HL-60/S4 treated with retinoic acid at 250 ng/mL for 4 days and 3 days (cell line): Measurements from ENCODE around the gene GRIK4.

Experiments
- in situ Hi-C: fragments of 300-500 bp; cut with MboI; formaldehyde crosslinking; loops from 2 replicates; pipeline ENCODE4 v1.7.0; 2022; ENCODE audit warnings: low sequenced_read_pairs

The GRIK4 gene

DNA sequence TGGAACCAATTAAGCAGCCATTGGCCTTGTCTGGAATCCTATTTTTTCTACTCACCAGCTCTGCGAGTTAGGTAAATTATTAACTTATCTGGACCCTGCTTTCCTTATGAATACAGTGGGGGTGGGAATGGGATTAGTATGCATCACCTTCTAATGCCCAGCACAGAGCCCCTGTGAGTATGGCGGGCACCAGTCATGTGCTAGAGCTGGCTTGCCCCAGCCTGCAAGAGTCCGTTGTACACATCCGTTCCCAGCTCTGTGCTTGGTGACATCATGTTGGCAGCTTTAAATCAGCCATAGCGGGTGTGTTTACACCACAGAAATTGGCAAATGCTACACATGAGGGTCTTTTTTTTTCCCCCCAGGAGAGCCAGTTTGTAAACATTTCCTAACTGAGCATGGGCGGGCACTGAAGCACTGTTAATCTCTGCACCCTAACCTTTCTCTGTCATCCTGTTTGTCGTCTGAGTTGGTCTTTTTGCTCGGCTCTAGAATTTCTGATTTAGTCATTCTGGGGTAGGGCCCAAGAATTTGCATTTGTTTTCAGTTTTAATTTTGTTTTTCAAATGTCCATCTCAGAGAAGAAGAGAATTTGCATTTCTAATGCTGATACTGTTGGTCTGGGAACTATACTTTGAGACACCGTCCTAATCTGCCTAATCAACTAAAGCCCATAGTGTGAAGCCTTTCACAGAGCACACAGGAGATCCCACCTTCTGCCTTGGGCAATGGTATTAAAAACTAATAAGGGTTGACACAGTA lies 382.1 kb downstream of the GRIK4 start:
- in situ Hi-C loops = no loop called here

DNA sequence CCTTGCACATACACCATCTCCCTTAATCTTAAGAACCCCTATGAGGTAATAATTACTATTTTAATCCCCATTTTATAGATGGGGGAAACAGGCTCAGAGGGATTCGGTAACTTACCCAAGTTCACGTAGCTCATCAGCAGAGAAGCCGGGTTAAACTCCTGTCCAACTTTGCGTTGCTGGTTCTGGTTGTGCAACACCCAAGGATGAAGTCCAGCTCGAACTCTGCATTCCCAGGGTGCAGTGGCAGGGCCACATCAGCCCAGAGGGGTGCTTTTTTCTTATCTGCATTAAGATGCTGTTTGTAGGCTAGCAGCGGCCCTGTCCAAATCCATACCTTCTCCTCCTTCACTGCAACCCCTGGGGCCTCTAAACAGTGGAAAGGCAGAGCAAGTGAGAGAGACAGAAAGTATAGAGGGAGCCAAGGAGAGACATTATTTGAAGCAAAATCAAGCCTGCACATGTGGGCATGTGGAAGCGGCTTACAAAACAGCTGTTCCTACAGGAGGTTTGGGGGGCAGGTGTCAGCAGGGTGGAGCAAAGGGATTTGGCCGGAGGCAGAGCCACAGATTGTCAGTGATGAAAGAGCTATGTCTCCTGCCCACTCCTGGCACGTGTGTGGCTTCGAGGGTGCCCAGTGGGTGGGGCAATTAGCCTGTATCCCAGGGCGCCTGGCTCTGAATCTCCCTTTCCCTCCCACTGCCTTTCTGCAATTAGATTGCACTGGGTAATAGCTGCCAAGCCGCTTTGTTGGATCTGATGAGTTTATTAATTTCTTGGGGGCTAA lies 382.8 kb downstream of the GRIK4 start:
- in situ Hi-C loops = no loop called here

DNA sequence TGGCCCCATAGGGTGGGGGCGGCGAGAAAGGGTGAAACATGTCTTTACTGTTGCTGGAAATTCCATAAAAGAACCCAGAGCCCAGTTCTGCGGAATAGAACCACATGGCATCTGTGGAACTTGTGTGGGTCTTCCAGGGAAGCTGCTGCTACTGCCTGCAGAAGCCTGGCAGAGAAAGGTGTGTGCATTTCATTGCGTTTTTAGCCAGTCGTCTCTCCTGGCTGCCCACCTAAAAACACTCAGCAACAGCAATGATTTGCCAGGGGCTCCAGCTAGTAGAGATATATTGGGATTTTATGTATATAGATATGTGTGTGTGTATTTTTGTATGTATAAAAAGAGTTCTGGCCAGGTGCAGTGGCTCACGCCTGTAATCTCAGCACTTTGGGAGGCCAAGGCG lies 385.1 kb downstream of the GRIK4 start:
- in situ Hi-C loops = no loop called here

DNA sequence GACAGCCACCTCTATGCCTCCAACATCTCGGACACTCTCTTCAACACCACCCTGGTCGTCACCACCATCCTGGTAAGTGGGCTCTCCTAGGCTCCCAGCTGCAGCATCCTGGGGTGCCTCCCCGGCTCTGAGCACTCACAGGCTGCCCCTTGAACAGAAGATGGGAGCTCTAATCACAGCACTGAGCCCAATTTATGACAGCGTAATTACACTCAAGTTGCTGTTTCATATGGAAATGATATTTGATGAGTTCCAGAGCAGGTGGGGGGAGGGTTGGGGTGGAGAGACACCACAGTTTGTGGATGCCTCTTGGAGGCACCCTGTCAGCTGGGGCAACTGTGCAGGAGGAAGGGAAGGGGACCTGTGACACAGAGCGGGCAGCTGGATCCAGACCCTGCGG lies 387.0 kb downstream of the GRIK4 start:
- in situ Hi-C loops = no loop called here

DNA sequence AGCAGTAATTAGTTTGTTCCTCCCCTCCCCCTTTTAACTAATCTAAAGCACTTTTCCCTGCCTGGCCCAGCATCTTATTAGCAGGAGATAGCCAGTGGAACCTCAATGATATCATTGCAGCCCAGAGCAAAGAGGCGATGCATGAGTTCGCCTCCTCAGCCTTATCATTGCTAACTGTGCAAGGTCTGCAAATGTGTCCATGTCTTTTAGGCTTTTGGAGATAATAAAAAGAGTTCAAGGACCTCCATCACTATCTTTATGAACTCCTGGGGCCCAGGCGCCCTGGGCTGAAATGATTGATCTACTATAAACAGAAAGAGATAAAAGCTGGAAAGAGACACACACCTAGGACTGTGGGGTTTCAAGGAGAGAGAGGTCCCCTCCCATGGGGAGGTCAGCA lies 388.2 kb downstream of the GRIK4 start:
- in situ Hi-C loops = no loop called here

DNA sequence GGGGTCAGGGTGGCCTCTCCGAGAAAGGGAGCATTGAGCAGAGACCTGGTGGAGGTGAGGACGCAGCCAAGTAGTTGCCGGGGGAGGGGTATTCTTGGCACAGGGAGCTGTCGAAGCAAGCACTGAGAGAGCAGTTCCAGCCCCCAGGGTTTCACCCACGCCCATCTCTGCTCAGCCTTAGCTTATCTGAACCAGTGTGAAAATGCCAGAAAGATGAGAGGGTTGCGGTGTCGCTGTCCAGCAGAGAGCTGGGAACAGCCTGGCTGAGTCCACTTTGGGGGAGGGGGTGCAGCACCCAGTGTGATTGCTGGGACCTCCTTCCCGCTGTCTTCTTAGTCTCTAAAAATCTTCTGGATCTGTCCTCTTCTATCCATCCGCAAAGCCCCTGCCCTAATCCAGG lies 389.1 kb downstream of the GRIK4 start:
- in situ Hi-C loops = no loop called here

DNA sequence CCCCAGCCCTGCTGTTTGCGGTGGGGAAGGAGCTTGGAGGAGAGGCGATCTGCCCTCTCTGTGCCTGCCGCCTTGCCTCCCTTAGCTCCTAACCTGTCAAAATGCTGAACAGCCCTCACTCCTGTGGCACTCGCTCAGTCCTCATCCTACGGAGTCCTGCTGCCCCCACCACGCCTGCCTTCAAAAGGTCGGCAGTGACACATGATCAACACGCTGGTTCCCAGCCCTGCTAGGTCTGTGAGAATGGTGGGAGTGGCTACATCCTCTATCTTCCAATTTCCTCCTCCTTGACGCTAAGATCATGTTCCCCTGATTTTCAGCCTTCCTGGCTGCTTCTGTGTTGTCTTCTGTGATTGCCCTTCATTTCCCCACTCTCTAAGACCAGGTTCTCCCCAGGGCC lies 392.1 kb downstream of the GRIK4 start:
- in situ Hi-C loops = no loop called here

DNA sequence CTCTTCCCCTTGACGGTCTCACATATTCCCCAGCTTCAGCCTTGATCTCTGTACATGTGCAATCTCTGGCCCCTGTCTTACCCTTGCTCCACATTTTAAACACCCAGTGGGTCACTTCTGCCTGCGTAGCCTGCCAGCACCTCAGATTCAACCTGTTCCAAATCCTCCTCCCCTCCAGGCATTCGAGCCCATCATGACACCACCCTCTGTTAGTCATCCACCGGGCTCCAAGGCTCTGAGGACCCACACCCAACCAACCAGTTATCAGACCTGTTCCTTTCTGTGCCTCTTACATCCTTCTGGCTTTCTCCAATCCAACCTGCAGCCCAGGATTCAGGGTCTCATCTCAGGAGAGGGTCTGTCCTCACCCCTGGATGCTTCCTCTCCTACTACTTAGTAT lies 392.6 kb downstream of the GRIK4 start:
- in situ Hi-C loops = no loop called here

DNA sequence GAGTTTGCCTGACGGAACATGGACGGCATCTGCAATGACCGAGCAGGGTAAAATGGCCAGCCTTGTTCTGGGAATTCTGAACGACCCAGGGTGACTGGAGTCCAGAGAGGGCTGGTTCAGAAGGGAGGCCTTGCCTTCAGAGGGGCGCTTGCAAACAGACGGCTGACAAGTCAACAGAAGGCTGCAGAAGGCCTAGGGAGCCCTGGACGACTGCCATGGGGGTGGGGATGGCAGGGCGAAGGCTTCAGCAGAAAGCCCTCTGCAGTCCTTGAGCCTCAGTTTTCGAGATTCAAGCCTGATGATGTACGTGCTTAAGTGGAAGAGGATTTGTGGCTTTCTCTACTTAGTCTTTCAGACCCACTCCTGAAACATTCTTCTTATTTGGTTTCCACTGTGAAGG lies 395.2 kb downstream of the GRIK4 start:
- in situ Hi-C loops = no loop called here

DNA sequence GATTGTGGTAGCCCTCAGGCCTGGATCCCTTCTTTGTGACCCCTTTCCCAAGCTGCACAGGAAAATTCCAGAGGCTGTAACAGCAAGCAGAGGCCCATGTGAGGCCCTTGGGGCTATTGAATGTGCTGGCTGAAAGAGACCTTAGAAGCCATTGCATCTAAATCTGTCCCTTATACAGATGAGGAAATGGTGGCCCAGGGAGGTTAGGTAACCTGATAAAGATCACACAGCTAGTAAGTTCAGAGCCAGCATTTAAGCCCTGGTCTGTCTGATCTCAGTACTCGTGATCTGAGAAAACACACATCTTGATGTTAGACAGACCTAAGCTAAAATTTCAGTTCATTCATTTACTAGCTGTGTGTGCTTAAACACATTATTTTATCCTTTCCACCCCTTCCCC lies 396.4 kb downstream of the GRIK4 start:
- in situ Hi-C loops = no loop called here

DNA sequence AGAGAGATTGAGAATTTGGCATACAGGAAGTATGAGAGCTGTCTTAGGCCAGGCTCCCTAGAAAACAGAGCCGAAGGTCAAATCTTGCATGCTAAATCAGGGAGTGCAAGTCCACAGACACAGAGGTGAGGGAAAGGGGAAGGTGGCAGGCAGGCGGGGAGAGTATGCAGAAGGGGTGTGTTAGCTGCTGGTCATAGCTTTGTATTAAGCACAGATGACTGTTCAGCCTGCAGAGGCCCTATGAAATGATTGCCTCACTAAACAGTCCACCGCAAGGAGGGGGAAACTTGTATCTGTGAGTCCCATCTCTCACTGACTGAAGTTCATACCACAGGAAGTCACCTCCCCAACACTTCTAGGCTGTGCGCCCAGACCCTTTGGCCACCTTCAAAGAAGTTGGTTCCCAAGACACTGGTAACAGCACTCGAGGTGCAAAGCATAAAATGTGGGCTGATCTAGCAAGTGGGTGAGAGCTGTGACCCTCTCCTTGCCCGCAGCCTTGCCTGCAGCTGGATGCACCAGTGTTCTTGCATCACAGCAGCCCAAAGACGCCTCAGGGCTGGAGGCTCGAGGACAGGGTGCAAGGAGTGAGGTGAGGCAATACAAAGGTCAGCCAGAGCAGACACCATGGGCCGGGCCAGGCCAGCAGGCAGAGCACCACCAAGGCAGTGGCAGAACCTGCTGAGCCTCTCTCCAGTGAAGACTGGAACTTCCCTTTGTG lies 397.1 kb downstream of the GRIK4 start:
- in situ Hi-C loops = no loop called here

DNA sequence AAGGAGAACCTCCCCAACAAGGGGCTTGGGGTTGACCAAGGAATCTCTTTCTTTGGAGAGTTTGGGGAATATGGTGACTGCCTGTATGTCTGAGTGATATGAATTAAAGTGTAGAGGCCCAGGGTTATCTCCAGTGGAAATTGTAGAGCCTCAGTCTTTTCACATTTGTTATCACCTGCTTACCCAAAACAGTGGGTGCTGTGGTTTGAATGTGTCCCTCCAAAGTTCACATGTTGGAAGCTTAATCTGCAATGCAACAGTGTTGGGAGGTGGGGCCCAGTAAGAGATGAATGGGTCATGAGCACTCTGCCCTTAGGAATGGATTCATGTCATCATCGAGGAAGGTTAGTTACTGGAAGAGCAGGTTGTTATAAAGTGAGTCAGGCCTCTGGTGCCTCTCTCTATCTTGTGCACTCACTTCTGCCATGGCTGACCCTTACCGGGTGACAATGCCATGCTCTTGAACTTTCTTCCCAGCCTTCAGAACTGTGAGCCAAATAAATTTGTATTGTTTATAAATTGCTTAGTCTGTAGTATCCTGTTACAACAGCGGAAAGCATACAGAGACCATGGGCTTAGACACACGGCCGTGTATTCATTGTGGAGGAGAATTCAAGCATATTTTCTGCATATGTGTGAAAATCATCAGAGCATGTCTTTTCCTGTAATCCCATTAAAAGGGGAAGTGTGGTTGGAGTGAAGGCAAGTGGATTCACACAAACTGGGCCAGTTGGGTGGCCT lies 398.3 kb downstream of the GRIK4 start:
- in situ Hi-C loops = no loop called here

DNA sequence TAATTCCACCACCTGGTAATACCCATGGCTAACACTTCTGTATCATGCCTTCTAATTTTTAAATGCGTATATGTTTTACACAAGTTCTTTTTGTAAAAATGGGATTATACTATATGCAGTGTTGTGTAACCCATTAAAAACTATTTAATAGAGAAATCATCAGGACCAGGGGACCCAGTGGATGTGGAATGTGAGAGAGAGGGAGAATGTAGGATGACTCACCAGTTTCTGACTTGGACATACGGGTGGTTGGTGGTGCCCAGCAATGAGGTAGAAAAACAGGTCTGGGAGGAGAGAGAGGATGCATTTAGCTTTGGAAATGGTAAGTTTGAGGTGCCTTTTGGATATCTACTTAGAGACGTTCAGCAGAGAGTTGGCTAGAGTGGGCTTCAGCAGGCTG lies 400.4 kb downstream of the GRIK4 start:
- in situ Hi-C loops = no loop called here

DNA sequence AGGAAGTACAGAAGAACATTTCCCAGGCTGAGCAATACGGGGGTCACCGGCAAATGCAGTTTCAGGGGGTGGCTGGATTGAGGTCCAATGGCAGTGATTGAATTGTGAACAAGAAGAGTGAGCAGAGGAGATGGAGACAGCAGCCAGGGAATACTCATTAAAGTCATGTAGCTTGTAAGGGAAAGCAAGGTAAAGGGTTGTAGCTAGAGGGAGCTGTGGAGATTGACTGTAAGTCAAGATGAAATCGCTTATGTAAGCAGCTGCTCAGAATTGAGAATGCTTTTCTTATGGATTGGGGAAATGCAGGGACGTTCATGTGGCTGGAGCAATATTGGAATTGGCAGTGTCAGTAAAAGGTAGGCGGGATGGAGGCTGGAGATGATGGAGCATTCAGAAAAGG lies 401.0 kb downstream of the GRIK4 start:
- in situ Hi-C loops = no loop called here

DNA sequence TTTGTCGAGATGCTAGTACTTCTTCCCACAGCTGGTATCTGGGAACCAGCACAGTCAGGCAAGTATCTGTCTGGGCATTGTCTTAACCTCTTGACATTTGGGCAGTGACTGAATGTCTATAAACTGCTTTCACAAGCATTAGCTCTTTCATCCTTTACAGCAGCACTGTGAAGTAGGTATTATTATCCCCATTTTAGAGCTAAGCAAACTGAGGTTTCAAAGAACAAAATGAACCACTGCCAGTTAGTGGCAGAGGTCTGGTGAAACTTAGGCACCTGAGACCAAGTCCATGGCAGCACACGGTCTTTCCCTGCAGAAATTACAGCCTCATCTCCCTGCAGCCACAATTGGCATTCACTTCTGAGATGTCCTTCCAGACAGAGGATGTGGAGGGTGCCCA lies 401.4 kb downstream of the GRIK4 start:
- in situ Hi-C loops = no loop called here

DNA sequence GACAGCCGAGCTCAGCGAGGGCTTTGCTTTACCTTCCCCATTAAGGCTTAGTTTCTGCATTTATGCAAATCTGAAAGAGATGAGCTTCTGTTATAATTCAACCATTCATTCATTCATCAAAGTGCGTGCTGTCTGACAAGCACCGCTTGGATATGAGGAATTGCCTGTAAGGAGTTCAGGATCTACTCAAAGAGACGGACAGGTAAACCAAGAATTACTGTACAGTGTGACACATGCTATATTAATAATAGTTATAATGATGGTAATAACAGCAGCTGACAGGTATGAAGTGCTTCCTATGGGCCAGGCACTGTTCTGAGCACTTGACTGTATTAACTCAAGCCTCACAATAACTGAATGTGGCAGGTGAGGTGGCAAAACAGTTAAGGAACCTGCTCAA lies 402.5 kb downstream of the GRIK4 start:
- in situ Hi-C loops = no loop called here

DNA sequence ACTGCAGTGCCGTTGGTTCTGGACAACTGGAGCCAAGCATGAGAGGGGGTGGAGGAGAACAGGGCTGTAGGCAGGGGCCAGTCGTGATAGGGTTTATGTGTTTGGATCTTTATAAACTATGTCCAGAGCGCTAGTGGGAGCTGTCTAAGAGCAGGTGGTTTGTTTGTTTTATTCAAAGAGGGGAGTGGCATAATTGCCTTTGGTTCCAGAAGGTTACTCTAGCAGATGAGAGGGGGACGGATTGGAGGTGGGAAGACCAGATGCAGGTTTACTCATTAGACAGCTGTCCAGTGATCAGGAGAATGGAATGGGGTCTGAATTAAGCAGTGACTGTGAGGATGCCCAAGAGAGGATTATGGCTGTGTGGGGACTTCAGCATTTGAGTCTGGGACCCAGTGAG lies 403.1 kb downstream of the GRIK4 start:
- in situ Hi-C loops = no loop called here

DNA sequence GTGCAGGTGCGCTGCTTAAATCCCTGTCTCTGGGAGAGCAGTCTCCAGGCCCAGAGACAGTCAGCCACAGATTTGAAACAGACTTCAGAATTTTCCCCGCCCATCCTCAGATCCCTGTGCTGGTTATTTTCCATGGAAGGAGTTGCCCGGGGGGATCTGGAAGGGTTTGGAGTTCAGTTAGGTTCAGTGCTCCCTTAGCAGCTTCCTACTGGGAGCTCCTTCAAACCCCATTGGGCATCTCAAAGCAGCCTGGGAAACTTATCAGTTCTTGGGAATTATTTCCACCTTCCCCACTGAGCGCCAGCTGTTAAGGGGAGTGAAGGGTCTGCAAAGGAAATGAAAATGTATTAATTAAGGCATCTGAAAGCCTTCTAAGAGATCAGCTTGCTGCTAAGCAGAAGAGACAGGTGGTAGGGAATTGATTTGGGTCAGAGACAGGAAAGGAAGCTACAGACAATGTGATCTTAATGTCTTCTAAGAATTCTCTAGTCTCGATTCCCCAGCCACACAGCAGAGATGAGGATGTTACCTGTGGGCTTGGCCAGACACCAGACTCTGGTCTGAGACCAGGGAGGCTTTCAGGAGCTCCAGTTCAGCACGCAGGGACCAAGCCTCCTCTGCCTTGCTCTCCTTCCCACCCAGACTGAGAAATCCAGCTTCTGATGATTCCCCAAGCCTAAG lies 406.2 kb downstream of the GRIK4 start:
- in situ Hi-C loops = no loop called here

DNA sequence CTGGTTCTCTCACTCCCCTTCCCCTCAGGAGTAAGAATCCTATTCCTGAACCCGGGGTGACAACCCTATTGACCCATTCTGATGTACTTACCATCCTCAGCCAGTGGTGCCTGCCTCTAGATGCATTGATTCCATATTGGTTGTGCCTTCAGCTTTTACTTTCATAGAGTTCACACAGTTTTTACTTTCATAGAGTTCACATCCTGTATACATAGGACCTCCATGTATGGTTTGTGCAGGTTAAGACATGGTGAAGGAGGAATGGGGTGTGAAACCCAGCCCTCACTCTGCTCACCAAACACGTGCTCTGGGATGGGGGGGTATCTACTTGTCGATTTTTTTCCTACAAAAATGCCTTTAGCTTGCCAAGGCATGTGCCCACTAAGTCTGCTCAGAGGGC lies 406.7 kb downstream of the GRIK4 start:
- in situ Hi-C loops = no loop called here

DNA sequence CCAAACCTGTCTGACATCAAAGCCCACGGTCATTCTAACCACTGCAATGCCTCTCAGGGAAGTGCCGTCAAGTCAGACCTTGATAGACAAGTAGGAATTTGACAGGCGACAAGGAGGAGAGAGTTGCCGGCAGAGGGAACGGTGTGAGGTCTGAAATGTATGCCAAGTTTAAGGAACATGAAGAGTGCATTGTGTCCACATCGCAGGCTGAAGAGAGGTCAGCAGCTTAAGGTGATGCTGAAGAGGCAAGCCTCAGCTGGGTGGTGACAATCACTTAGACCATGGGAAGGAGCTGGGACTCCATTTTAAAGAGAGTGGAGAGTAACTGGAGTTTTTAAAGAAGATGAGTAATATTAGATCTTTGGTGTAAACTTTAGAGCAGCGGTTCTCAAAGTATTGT lies 407.5 kb downstream of the GRIK4 start:
- in situ Hi-C loops = no loop called here

DNA sequence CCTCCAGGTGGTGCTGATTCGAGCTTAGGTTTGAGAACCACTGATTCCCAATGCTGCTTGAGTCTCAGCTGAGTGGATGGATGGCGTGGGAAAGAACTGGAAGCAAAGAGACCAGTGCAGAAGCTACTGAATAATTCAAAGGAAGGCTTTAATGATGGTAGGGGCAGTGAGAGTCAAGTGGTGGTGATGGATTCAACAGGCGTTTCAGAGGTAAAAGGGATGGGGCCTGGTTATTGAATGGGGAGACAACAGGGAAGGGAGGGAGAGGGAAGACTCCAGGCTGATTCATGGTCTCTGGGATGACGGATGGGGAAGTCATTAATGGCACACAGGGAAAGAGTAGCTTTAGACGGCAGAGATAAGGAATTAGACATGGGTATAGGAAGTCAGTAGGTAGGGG lies 408.0 kb downstream of the GRIK4 start:
- in situ Hi-C loops = no loop called here
